MV-4-11 (cell line): Measurements from ENCODE around the gene ANXA2R.
A peak's percentile ranks its signal among the peaks of the same experiment; 100 is the strongest.
"Not testable (repeated sequence)": the region's sequence is repeated elsewhere in the genome, so short reads cannot be mapped to it uniquely, and the experiment has no call there.

Source experiments
- DNase-seq: peaks from one replicate; lab custom pipeline; 2025; lab: John Stamatoyannopoulos, UW

Gene ANXA2R

GRCh38 chr5:43033841-43034590 lies 6.1 kb downstream of the ANXA2R start:
- DNase-seq: no peak

GRCh38 chr5:43027054-43027785 lies 12.9 kb downstream of the ANXA2R start:
- DNase-seq: no peak

- DNase-seq: not testable (repeated sequence)
Observed at GRCh38 chr5:43025184-43025950, 14.8 kb downstream of the ANXA2R start.

- no peak for DNase-seq
Observed at GRCh38 chr5:43024217-43024616, 15.9 kb downstream of the ANXA2R start.

GRCh38 chr5:43021151-43021550 lies 19.0 kb downstream of the ANXA2R start:
- DNase-seq: no peak

- no peak for DNase-seq
Observed at GRCh38 chr5:43020399-43020746, 19.7 kb downstream of the ANXA2R start.

- DNase-seq: peak; percentile 82
Observed at GRCh38 chr5:43019614-43020398, 20.3 kb downstream of the ANXA2R start.

- no peak for DNase-seq
Observed at GRCh38 chr5:43019291-43019613, 20.9 kb downstream of the ANXA2R start.

- DNase-seq: no peak
Observed at GRCh38 chr5:43017428-43017815, 22.7 kb downstream of the ANXA2R start.

GRCh38 chr5:43016217-43016779 lies 23.8 kb downstream of the ANXA2R start:
- no peak for DNase-seq

- no peak for DNase-seq
Observed at GRCh38 chr5:43014522-43014921, 25.6 kb downstream of the ANXA2R start.

GRCh38 chr5:43010935-43011315 lies 29.2 kb downstream of the ANXA2R start:
- no peak for DNase-seq

- peak; percentile 93 for DNase-seq
Observed at GRCh38 chr5:43008363-43009153, 31.6 kb downstream of the ANXA2R start.

GRCh38 chr5:43007911-43008362 lies 32.2 kb downstream of the ANXA2R start:
- peak; percentile 89 for DNase-seq

- DNase-seq: peak; percentile 89
Observed at GRCh38 chr5:43007246-43007910, 32.7 kb downstream of the ANXA2R start.

- no peak for DNase-seq
Observed at GRCh38 chr5:43006424-43007202, 33.5 kb downstream of the ANXA2R start.

- DNase-seq: no peak
Observed at GRCh38 chr5:43005031-43005430, 35.1 kb downstream of the ANXA2R start.

GRCh38 chr5:43001748-43002147 lies 38.4 kb downstream of the ANXA2R start:
- DNase-seq: no peak

GRCh38 chr5:43000914-43001313 lies 39.2 kb downstream of the ANXA2R start:
- no peak for DNase-seq
